Right atrium auricular region (tissue), 2 donors: ENCODE results near the gene YWHAB. TPM values are rescaled to one million over a fixed set of nuclear protein-coding genes. Genes with fewer than 3 reads are reported as not detected.

Source experiments
- DNase-seq: peaks from one replicate; pipeline ENCODE4 v3.0.0-alpha.2; 2019; ENCODE audit warnings: low spot score
- H3K27ac ChIP-seq, 2 donors: fragments of 200-600 bp; sonication (generic); 1 replicate in 1 of 2; 2 replicates in 1 of 2; pipeline ENCODE4 v1.5.1; 2016 to 2019
- H3K27me3 ChIP-seq, 2 donors: fragments of 200-600 bp; sonication (generic); one replicate each; pipeline versions ENCODE4 v1.5.1 to v1.6.0; 2017 to 2019
- H3K36me3 ChIP-seq: fragments of 200-600 bp; sonication (generic); one replicate; pipeline ENCODE4 v1.5.1; 2016
- H3K4me1 ChIP-seq, 2 donors: fragments of 200-600 bp; sonication (generic); one replicate each; pipeline versions ENCODE4 v1.5.1 to v1.6.0; 2017 to 2019
- H3K4me3 ChIP-seq, 2 donors: fragments of 200-600 bp; sonication (generic); 1 replicate in 1 of 2; 2 replicates in 1 of 2; pipeline ENCODE4 v1.5.1; 2017 to 2019; ENCODE audit warnings: mild to moderate bottlenecking in 1 of 2, moderate library complexity in 1 of 2
- H3K9me3 ChIP-seq, 2 donors: fragments of 200-600 bp; sonication (generic); one replicate each; pipeline ENCODE4 v1.5.1; 2019
- total RNA-seq, 2 donors: library from RNA; depleted of rRNA; stranded (reverse); fragments of >200 nt; gene quantifications; one replicate each; pipeline ENCODE4 v1.1.0, GENCODE V29; 2016
- TF ChIP-seq, protein P1 (sequence below), 2 donors: fragments of 200-600 bp; sonication (generic); IDR thresholded peaks; one replicate each; pipeline ENCODE4 v1.5.1; 2019; ENCODE audit warnings: antibody characterized with exemption in 2 of 2

The YWHAB gene
- total RNA-seq, 2 donors from 2014 or later = 75.9 to 78.5 TPM

DNA sequence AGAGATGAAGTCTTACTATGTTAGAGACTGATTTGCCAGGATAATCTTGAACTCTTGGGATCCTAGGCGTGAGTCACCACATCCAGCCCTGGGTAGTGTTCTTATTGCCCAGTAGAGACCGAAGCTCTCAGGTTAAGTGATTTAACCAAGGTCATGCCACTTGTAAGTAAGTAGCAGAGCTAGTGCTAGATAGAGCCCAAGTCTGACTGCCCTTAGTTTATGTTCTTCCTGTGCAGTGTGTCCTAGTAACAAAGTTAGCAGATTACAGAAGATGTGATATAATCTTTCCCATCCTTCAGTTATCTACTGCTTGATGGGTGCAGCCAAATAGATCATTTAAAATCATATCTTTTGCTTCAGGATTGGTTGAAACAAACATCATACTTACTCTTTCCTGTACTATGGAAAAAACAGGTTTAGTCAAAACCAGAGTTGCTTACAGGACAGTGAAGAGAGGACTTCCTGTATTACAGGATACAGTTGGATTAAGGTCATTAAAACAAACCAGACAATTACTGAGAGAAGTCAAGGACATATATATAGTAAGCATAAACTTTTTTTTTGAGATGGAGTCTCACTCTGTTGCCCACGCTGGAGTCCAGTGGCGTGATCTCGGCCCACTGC, 14.8 kb downstream of the YWHAB start:
- Histone ChIP-seq H3K4me3 (no peak overlapping the region), H3K9me3 (no peaks in the 10 kb centered on the region), H3K27me3 (no peaks in the 10 kb centered on the region), H3K27ac (no peak overlapping the region), H3K4me1 (peaks cover 0 to 39% of the 10 kb centered on the region in 2 donors), H3K36me3 (peaks cover 39% of the 10 kb centered on the region)
- DNase-seq = no peak
- TF ChIP-seq, protein P1, sequence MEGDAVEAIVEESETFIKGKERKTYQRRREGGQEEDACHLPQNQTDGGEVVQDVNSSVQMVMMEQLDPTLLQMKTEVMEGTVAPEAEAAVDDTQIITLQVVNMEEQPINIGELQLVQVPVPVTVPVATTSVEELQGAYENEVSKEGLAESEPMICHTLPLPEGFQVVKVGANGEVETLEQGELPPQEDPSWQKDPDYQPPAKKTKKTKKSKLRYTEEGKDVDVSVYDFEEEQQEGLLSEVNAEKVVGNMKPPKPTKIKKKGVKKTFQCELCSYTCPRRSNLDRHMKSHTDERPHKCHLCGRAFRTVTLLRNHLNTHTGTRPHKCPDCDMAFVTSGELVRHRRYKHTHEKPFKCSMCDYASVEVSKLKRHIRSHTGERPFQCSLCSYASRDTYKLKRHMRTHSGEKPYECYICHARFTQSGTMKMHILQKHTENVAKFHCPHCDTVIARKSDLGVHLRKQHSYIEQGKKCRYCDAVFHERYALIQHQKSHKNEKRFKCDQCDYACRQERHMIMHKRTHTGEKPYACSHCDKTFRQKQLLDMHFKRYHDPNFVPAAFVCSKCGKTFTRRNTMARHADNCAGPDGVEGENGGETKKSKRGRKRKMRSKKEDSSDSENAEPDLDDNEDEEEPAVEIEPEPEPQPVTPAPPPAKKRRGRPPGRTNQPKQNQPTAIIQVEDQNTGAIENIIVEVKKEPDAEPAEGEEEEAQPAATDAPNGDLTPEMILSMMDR (IDR thresholded peaks at IDR 0.05) = no peak

DNA sequence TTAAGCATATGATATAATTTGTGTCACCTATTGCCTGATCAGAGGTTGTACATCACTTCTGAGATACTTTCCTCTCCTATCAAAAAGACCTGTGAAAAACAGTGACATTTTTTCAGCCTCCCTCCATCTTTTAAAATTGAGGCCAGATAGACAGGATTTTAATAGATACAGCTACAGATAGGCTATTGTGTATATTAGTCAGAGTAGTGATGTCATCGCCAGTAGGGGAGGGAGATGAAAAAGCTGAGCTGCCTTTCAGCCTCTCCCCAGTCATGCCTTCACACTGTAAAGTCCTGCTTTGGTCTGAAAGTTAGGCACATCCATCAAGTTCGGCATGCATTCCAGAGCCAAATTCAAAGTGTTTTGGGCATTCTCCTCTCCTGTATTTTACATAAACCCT, 16.5 kb downstream of the YWHAB start:
- Histone ChIP-seq H3K36me3 (peaks cover 55% of the 10 kb centered on the region), H3K9me3 (no peaks in the 10 kb centered on the region), H3K4me3 (no peak overlapping the region), H3K27ac (no peak overlapping the region), H3K27me3 (no peaks in the 10 kb centered on the region), H3K4me1 (peaks cover 0 to 22% of the 10 kb centered on the region in 2 donors)
- TF ChIP-seq, protein P1 (IDR thresholded peaks at IDR 0.05) = no peak
- DNase-seq = no peak

DNA sequence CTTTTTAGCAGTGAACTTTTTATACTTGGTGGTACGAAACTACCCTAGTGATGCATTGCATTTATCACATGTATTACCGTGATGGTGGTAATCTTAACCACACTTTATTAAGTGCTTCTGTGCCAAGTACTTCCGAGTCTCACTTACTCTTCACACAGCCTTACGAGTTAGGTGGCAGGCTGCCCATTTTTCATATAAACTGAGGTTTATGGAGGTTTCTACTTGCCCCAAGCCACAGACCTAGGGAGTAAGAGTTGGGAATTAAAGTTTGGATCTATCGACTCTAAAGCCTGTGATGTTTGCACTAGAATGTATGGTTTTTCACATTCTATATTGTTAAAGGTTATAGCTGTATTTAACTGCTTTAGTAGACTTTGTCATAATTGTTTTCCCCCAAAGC, 18.9 kb downstream of the YWHAB start:
- Histone ChIP-seq H3K27ac (no peak overlapping the region), H3K4me3 (no peak overlapping the region), H3K9me3 (no peaks in the 10 kb centered on the region), H3K36me3 (peaks cover 66% of the 10 kb centered on the region), H3K4me1 (peaks cover 0 to 6% of the 10 kb centered on the region in 2 donors), H3K27me3 (no peaks in the 10 kb centered on the region)
- TF ChIP-seq, protein P1 (IDR thresholded peaks at IDR 0.05) = no peak
- DNase-seq = no peak

DNA sequence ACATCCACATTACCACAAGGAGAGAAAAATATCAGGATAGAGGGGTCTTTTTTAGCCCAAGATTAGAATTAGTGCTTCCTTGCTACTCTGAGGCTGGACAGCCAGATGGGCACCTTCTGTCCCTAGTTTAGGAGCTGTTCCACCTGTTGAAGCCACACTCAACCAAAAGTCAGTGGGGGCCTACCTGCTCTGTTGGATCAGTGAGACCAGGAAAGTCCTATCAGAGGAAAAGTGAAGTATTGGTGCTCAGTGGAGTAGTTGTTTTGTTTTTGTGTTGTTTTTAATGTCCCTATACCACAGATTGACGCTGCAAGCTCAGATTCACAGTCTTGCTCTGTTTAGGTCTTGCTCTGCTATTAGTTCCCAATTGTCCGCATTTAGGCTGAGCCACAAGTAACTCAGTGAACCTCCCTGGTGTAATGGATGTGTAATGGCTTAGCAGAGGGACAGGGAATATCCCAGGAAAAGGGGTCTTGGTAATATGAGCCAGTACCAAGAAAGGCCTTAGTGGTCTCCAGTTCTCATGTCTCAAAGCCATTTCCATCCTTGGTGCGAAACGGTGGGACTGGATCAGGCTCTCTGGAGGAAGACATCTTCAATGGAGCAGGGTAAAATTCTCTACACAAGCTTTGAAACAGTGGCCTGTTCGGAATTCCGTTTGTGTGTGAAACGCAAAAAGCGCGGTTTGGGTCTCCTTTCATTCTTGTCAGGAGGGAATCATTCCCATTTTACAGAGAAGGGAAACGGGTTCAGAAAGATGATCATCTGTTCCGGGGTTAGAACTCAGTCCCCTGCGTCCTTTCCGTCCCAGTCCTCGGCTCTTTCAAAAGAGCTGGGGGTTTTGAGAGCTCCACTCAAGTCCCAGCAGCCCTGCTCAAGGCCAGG, 23.7 kb downstream of the YWHAB start:
- no peaks in the 10 kb centered on the region for H3K27me3 ChIP-seq
- peak overlapping the region in 1 of 2 donors; percentile 10 for H3K27ac ChIP-seq
- peak overlapping the region; percentile 53 to 66 for H3K4me3 ChIP-seq
- peaks cover 0 to 18% of the 10 kb centered on the region in 2 donors for H3K4me1 ChIP-seq
- no peak for DNase-seq
- TF ChIP-seq, protein P1 (IDR thresholded peaks at IDR 0.05) = no peak
- H3K9me3 ChIP-seq = no peaks in the 10 kb centered on the region
- H3K36me3 ChIP-seq = peaks cover 37% of the 10 kb centered on the region

DNA sequence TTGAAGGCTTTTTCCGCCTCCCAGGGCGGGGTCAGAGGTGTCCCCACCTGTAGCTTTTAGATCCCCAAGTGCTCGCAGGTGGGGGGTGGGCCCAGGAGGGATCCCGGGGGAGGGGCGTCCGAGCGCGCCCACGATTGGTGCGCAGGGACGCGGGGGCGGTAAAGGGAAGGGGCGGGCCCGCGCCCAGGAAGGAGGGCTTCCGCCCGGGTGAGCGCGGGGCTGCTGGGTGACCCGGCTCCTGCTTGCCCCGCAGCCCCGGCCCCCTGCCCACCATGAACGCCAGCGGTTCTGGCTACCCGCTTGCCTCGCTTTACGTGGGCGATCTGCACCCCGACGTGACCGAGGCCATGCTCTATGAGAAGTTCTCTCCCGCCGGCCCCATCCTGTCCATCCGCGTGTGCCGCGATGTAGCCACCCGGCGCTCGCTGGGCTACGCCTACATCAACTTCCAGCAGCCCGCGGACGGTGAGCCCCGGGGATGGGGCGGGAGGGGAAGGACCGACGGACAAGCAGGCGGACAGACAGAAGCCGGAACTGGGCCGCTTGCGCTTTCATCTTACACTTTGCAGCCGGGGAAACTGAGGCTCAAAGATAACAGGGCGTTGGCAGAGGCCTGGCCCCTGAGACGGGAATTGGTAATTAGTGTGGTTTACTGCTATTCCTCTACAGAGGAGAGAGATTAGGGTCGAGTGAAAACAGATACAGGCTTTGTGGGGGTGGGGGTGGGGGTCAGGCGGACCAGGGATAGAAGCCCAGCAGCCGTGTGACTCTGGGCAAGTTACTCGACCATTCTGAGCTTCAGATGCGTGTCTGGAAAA, 24.6 kb downstream of the YWHAB start, which contains the start of gene PABPC1L:
Gene PABPC1L, plus strand, starts transcription at position 189 of the 818 bp plus-strand sequence. Its CDS starts 84 bp downstream, at position 273.
- Histone ChIP-seq H3K27ac (peak within 1 kb of the TSS in 1 of 2 donors; percentile 10), H3K27me3 (no peaks in the 10 kb centered on the region), H3K4me1 (peaks cover 0 to 18% of the 10 kb centered on the region in 2 donors), H3K9me3 (no peaks in the 10 kb centered on the region), H3K4me3 (peak within 1 kb of the TSS; percentile 53 to 66), H3K36me3 (peaks cover 30% of the 10 kb centered on the region)
- TF ChIP-seq, protein P1 (IDR thresholded peaks at IDR 0.05) = no peak
- DNase-seq = no peak
